ENCODE measurements around the gene CXCR6. TPM values are rescaled to one million over a fixed set of nuclear protein-coding genes. Genes with fewer than 3 reads are reported as not detected.
A peak's percentile ranks its signal among the peaks of the same experiment; 100 is the strongest.

CXCR6 gene
- total RNA-seq, 1 donor from 2014 or later = 0.33 TPM

DNA sequence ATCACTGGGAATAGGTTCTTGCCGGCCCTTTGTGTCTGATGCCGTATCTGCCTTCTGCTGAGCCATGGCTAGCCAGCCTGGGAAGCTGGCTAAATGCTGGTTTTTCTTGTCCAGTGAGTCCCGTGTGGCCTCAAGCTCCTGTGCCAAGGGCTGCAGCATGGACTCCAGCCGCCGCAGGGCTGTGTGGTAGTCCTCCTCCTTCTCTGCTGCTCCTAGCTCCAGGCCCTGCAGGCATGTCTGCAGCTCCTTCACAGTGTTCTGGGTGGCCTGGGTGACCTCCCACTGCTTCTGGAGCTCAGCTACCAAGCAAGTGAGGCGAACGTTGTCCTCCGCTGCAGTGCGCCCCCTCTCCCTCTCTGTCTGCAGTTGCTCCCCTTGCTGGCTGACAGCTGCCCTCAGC is 24.9 kb downstream of the CXCR6 start:
- TF ChIP-seq, protein P1, sequence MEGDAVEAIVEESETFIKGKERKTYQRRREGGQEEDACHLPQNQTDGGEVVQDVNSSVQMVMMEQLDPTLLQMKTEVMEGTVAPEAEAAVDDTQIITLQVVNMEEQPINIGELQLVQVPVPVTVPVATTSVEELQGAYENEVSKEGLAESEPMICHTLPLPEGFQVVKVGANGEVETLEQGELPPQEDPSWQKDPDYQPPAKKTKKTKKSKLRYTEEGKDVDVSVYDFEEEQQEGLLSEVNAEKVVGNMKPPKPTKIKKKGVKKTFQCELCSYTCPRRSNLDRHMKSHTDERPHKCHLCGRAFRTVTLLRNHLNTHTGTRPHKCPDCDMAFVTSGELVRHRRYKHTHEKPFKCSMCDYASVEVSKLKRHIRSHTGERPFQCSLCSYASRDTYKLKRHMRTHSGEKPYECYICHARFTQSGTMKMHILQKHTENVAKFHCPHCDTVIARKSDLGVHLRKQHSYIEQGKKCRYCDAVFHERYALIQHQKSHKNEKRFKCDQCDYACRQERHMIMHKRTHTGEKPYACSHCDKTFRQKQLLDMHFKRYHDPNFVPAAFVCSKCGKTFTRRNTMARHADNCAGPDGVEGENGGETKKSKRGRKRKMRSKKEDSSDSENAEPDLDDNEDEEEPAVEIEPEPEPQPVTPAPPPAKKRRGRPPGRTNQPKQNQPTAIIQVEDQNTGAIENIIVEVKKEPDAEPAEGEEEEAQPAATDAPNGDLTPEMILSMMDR (IDR thresholded peaks at IDR 0.05; ENCODE audit: borderline replicate concordance) = no peak
- H3K27me3 ChIP-seq (ENCODE audit: low read depth) = no peaks in the 10 kb centered on the region
- no peak for DNase-seq
- H3K4me1 ChIP-seq = peaks cover 41% of the 10 kb centered on the region
- H3K36me3 ChIP-seq = peaks cover 100% of the 10 kb centered on the region
- no peaks in the 10 kb centered on the region for H3K9me3 ChIP-seq (replicated peaks)
- H3K4me3 ChIP-seq = no peak overlapping the region
- intact Hi-C loops (cut with micrococcal nuclease) = no loop called here
- H3K27ac ChIP-seq (replicated peaks) = peak overlapping the region; percentile 43

GRCh38 chr3:45968706-45969105 is 25.4 kb downstream of the CXCR6 start:
- Histone ChIP-seq H3K36me3 (peaks cover 99% of the 10 kb centered on the region), H3K27me3 (ENCODE audit: low read depth) (no peaks in the 10 kb centered on the region), H3K4me1 (peaks cover 41% of the 10 kb centered on the region), H3K4me3 (no peak overlapping the region), H3K27ac (replicated peaks) (peak overlapping the region; percentile 43), H3K9me3 (replicated peaks) (no peaks in the 10 kb centered on the region)
- intact Hi-C loops (cut with micrococcal nuclease) = no loop called here
- TF ChIP-seq, protein P1 (IDR thresholded peaks at IDR 0.05; ENCODE audit: borderline replicate concordance) = no peak
- no peak for DNase-seq

GRCh38 chr3:45969116-45969515 is 25.9 kb downstream of the CXCR6 start:
- peaks cover 41% of the 10 kb centered on the region for H3K4me1 ChIP-seq
- intact Hi-C loops (cut with micrococcal nuclease) = no loop called here

DNA sequence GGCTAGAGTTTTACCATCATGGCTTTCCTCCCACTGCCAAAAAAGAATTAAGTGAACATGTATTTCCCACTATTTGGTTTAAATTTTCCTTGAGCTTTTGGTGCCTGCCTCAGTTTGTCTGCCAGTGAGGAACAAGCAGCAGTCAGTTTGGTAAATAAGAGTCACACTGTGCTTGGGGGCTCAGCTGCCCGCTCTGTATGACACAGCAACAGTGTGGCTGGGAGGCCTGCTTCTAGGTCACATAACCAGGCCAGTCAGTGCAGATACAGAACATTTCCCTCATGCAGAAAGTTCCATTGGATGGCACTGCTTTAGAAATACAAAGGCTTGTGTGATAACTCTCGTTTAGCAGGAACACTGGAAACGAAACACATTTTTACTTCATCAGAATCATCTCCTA is 26.7 kb downstream of the CXCR6 start:
- Histone ChIP-seq H3K27ac (replicated peaks) (no peak overlapping the region), H3K27me3 (ENCODE audit: low read depth) (no peaks in the 10 kb centered on the region), H3K9me3 (replicated peaks) (no peaks in the 10 kb centered on the region), H3K36me3 (peaks cover 99% of the 10 kb centered on the region), H3K4me1 (peaks cover 40% of the 10 kb centered on the region), H3K4me3 (no peak overlapping the region)
- no peak for DNase-seq
- TF ChIP-seq, protein P1 (IDR thresholded peaks at IDR 0.05; ENCODE audit: borderline replicate concordance) = no peak
- intact Hi-C loops (cut with micrococcal nuclease) = no loop called here

More at GRCh38 chr3:45969116-45969515, 25.9 kb downstream of the CXCR6 start:
- Histone ChIP-seq H3K36me3 (peaks cover 99% of the 10 kb centered on the region), H3K4me3 (no peak overlapping the region), H3K27ac (replicated peaks) (no peak overlapping the region), H3K27me3 (ENCODE audit: low read depth) (no peaks in the 10 kb centered on the region), H3K9me3 (replicated peaks) (no peaks in the 10 kb centered on the region)
- TF ChIP-seq, protein P1 (IDR thresholded peaks at IDR 0.05; ENCODE audit: borderline replicate concordance) = no peak
- DNase-seq = no peak

DNA sequence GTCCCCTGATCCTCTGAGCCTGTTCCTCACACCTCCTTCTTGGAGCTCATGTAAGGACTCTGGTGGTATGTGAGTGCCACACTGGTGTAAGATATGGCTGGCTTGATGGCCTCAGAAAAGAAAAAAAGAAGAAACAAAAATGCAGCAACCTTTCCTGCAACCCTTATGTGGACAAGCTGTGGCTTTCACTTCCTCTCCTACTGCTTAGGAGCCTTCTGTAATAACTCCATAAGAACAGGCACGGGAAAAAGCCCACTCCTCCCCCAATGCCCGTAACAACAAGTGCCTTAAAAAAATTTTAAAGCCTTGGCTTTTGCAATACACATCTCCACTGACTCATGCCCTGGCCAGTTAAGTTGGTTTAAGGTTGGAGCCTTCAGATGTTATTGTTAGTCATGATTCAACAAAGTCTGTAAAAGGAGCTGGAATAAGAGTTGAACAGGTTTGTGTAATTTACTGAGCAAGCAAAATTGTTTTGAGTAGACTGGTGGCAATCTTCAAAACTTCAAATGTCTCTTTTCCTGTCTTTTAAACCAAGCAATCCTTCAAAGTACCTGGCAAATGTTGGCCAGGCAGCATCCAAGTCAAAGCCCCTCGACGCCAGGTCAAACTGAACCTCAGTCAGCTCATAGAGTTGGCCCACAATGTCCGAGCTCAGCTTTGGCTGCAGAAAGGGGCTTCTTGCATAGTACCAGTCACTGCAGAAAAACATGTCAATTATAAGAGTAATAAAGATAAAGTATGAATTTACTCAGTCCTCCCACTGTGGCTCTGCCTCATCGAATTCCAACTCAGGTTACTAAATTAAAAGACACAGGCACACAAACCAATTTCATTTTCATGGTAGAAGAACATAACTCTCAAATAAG is 29.5 kb downstream of the CXCR6 start:
- Histone ChIP-seq H3K27me3 (ENCODE audit: low read depth) (no peaks in the 10 kb centered on the region), H3K36me3 (peaks cover 97% of the 10 kb centered on the region), H3K27ac (replicated peaks) (no peak overlapping the region), H3K9me3 (replicated peaks) (no peaks in the 10 kb centered on the region), H3K4me1 (peaks cover 17% of the 10 kb centered on the region), H3K4me3 (no peak overlapping the region)
- TF ChIP-seq, protein P1 (IDR thresholded peaks at IDR 0.05; ENCODE audit: borderline replicate concordance) = no peak
- intact Hi-C loops (cut with micrococcal nuclease) = no loop called here
- DNase-seq = no peak

Data from left ventricle myocardium inferior (tissue), 1 donor.